Right renal cortex interstitium (tissue), 3 donors: ENCODE measurements around the gene HAPLN3. TPM values are rescaled to one million over a fixed set of nuclear protein-coding genes. Genes with fewer than 3 reads are reported as not detected.

Experiments
- DNase-seq, 3 donors: peaks; one replicate each; pipeline ENCODE4 v3.0.0-alpha.2; 2013; ENCODE audit warnings: low read depth in 3 of 3, low spot score in 2 of 3
- polyA plus RNA-seq, 3 donors: library from polyadenylated mRNA; unstranded; fragments of 120-200 nt; gene quantifications; one replicate each; pipeline ENCODE4 v1.2.1, GENCODE V29; 2013; ENCODE audit not compliant: insufficient read length in 3 of 3

The HAPLN3 gene
- polyA plus RNA-seq, 3 donors, result 2.1 to 3.9 (median 2.2) TPM

DNA sequence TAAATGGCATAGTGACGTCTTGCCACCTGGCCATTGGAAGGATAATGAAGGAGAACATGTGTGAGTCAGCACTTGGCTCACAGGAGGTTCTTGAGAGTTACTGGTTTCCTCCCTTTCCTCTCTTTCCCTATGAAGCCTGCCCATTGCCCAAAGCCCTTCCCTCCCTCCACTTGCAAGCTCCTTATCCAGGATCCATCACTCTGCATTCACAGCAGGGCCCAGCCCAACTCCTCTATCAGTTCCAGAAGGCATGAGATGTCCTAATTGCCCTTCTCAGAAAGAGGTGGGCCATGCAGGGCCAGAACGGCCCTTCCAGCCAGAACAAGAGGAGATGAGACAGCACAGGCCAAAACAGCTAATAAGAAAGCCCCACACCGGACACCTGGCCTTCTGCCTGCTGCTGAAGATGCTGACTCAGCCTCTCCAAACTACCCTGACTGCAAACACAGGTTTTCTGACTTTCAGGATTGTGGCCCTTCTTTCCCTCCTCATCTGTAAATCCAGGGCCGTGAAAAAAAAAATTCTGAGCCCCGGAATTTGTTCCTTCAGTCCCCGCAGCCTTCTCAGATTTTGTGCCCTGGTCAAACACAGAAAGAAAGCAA lies 29.7 kb downstream of the HAPLN3 start:
- no peak for DNase-seq

GRCh38 chr15:88864861-88865497 lies 30.4 kb downstream of the HAPLN3 start:
- no peak for DNase-seq

DNA sequence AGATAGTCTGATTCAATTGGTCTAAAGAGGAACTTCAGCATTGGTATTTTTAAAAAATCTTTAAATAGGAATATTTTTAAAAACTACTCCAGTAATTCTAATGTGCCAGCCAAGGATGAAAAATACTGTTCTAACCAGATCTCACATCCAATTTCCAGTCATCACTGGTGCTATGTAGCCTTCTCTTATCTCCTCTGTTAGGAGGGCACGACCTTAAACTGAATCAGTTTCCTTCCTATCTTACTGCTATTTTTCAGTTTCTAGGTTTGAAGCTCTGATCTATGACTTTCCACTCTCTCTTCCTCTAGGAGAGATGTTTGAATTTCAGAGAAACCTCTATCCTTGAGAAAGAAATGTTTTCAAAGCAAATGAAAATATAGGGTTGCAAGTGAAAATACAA lies 31.9 kb downstream of the HAPLN3 start:
- DNase-seq, result no peak

DNA sequence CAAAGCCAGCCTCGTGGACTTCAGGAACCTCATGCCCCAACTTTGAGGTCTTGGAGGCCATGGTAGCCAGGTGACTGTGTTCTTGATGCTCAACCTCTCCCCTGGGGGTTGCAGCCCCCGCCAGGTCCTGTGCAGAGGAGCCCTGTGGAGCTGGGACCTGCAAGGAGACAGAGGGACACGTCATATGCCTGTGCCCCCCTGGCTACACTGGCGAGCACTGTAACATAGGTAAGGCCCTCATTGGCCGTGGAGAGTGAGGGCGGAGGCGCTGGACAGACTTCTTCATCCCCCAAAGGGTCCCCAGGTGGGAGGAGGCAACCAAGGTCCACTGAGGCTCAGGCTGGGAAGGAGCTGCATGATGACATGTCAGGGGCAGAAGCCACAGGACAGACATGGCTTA lies 35.1 kb downstream of the HAPLN3 start:
- DNase-seq, result no peak

DNA sequence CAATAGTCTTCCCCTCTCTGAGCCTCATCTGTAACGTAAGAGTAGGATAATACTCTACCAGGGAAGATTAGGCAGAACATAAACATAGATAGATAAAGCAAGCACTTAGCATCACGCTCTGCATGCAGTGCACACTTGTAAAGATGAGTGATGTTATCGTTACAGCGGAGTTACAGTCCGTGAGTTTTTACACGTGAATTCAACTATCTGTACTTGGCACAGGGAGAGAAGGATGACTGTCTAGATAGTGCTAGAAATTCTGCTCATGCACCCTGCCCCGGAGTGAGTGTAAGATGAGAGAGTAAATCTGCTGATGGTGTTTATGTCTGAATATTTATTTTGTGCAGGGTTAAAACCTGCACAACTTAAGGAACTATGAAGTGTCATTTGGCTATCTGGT lies 35.8 kb downstream of the HAPLN3 start:
- DNase-seq, result no peak

DNA sequence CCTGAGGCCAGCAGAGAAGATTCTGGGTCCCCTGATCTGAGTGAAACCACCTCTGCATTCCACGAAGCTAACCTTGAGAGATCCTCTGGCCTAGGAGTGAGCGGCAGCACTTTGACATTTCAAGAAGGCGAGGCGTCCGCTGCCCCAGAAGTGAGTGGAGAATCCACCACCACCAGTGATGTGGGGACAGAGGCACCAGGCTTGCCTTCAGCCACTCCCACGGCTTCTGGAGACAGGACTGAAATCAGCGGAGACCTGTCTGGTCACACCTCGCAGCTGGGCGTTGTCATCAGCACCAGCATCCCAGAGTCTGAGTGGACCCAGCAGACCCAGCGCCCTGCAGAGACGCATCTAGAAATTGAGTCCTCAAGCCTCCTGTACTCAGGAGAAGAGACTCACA lies 36.4 kb downstream of the HAPLN3 start:
- no peak for DNase-seq

DNA sequence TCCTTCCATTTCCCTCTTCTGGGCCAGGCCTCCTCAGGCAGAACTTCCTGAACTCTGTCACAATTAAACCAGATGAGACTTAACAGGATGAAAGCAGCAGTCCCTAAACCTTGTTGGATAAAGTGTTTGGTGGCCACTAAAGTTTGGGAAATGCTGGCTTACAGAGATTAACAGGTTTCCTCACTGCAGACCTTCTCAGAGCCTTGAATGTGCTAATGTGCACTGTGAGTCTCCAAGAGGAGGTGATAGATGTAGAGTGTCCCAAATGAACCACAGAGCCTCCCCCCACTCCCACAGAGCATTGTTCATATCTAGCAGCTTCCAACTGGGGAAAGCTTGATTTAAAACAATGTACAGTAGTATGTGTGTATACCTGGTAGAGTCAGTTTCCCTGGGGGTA lies 42.9 kb downstream of the HAPLN3 start:
- DNase-seq, result no peak

- DNase-seq, result no peak
Observed at GRCh38 chr15:88849376-88850072, 45.8 kb downstream of the HAPLN3 start.

GRCh38 chr15:88848203-88848602 lies 47.1 kb downstream of the HAPLN3 start:
- DNase-seq, result no peak

- no peak for DNase-seq
Observed at GRCh38 chr15:88847144-88847543, 48.2 kb downstream of the HAPLN3 start.

DNA sequence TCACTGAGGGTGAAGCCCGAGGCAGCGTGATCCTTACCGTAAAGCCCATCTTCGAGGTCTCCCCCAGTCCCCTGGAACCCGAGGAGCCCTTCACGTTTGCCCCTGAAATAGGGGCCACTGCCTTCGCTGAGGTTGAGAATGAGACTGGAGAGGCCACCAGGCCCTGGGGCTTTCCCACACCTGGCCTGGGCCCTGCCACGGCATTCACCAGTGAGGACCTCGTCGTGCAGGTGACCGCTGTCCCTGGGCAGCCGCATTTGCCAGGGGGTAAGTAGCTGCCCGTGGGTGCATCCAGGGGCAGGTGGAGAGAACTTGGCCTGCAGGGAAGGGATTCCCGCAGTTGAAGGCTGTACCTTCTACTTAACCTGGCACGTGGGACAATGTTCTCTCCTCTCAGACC lies 49.7 kb downstream of the HAPLN3 start:
- no peak for DNase-seq

DNA sequence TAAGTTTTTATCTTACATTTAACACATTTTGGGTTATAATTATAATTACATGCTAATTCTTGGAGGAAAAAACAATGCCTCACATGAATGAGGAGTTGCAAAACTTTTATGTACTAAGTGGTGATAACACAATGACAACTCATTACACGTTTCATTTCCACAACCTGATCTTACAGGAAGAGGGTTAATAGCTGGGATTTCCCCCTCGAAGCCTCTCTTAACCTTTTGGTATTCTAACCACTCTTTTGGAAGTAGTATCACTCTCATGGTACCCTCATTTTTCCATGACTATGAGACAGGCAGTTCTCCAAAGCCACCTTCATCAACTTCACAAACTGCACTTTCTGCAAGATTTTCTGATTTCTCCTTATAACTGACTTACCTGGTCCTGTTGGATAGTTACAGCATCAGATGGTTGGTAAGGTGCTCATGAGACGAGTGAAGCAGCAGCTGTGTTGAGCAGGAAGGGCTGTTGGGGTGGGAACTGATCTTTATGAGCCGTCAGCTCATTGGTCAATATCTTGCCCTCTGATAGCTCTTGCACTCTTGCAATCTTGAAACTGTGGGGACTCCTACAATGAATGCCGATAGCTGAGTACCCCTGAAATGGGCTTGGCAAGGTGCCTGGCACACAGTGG lies 50.5 kb downstream of the HAPLN3 start:
- DNase-seq, result no peak

DNA sequence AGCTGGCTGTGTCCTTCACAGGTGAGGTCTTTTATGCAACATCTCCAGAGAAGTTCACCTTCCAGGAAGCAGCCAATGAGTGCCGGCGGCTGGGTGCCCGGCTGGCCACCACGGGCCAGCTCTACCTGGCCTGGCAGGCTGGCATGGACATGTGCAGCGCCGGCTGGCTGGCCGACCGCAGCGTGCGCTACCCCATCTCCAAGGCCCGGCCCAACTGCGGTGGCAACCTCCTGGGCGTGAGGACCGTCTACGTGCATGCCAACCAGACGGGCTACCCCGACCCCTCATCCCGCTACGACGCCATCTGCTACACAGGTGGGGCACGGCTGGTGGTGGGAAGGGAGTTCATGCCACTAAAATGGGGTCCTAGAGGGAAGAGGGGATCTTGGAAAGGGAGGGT lies 52.0 kb downstream of the HAPLN3 start:
- DNase-seq, result no peak

DNA sequence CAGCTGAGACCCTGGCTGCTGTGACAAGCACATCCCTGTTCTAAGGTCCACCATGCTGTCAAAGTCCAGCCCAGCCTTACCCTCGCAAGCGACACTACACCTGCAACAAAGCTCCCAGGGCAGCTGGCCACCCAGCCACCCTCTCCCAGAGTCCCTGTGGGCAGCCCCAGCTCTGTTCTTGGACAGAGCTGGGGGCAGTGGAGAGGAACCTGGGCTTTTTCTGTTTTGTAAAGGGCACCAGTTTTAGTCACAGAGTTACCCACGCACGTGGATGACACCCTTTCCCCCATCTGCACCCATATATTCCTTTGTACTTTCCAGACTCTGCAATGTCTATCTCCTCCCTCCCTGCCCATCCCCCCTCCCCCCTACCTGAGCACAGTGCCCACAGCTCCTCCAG lies 53.2 kb downstream of the HAPLN3 start:
- no peak for DNase-seq

GRCh38 chr15:88841236-88841635 lies 54.1 kb downstream of the HAPLN3 start:
- no peak for DNase-seq

GRCh38 chr15:88839961-88840360 lies 55.4 kb downstream of the HAPLN3 start:
- no peak for DNase-seq

DNA sequence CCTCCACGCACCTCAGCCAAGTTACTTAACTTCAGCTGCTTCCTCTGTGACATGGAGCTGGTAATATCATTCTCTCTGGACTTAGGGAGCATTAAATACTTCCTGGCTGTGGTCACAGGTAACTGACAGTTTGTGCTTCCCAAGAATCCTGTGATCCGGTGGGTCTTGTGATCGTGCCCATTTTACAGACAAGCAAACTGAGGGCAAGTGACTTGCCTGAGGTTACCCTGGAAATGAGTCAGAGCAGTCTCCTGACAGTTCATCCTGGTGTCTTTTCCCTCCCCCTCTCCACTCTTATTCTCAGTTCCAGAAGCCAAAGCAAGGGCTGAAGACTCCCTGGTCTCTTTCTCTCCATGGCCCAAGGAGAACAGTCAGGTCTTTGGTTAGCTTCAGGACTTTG lies 56.2 kb downstream of the HAPLN3 start:
- no peak for DNase-seq

GRCh38 chr15:88838667-88839066 lies 56.7 kb downstream of the HAPLN3 start:
- DNase-seq, result no peak

DNA sequence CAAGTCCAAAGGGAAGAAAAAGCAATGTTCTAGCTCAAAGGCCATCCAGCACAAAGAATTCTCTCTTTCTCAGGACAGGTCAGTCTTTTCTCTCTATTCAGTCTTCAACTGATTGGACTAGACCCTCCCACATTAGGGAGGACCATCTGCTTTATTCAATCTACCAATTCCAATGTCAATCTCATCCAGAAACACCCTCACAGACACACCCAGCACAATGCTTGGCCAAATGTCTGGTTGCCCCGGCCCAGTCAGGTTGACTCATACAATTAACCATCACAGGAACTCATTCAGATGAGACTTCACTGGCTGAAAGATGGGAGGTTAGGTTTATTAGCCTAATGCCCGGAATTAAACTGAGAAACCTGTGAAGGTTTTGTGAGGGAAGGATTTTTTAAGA lies 59.7 kb downstream of the HAPLN3 start:
- no peak for DNase-seq

GRCh38 chr15:88835119-88835518 lies 60.2 kb downstream of the HAPLN3 start:
- DNase-seq, result no peak

- no peak for DNase-seq
Observed at GRCh38 chr15:88834211-88834812, 61.0 kb downstream of the HAPLN3 start.
